Activated naive CD4-positive, alpha-beta T cell treated with anti-CD3 and anti-CD28 coated beads for 36 hours (primary cell): ENCODE data around the gene OAS3. TPM values are rescaled to one million over a fixed set of nuclear protein-coding genes. Genes with fewer than 3 reads are reported as not detected.
"Not testable (repeated sequence)": the region's sequence is repeated elsewhere in the genome, so short reads cannot be mapped to it uniquely, and the experiment has no call there.

Source experiments
- CTCF ChIA-PET: fragments of 350-600 bp; sonication (Branson Sonifier 250); formaldehyde crosslinking; loops from one replicate; lab custom pipeline; 2021; ENCODE audit warnings: antibody characterized with exemption; lab: Charles Lee
- DNase-seq: peaks from one replicate; pipeline ENCODE4 v3.0.0-alpha.2; 2020
- H3K27ac Mint-ChIP-seq: one replicate; pipeline ENCODE4 v1.8.0; 2021; ENCODE audit warnings: mild to moderate bottlenecking, mixed read lengths
- H3K27me3 Mint-ChIP-seq: one replicate; pipeline ENCODE4 v1.8.0; 2021; ENCODE audit warnings: low read depth, mixed read lengths
- H3K36me3 Mint-ChIP-seq: one replicate; pipeline ENCODE4 v1.8.0; 2021; ENCODE audit warnings: low read depth, mixed read lengths
- H3K4me1 Mint-ChIP-seq: one replicate; pipeline ENCODE4 v1.8.0; 2021; ENCODE audit warnings: low read depth, mixed read lengths
- H3K4me3 Mint-ChIP-seq: one replicate; pipeline ENCODE4 v1.8.0; 2021; ENCODE audit warnings: mild to moderate bottlenecking, moderate library complexity, mixed read lengths
- H3K9me3 Mint-ChIP-seq: one replicate; pipeline ENCODE4 v1.8.0; 2021; ENCODE audit warnings: mixed read lengths
- intact Hi-C: fragments of 100-400 bp; cut with micrococcal nuclease; formaldehyde crosslinking; loops from one replicate; pipeline ENCODE4 v1.15.1; 2023
- total RNA-seq, 2 experiments: library from RNA; stranded (reverse); gene quantifications; one replicate each; pipeline ENCODE4 v1.2.3, GENCODE V29; 2021

The OAS3 gene
- total RNA-seq, 2 experiments from 2014 or later: 26.1 to 28.0 TPM

GRCh38 chr12:112907415-112908157, 30.7 kb upstream of the OAS3 start:
- peaks cover 2% of the 10 kb centered on the region for H3K9me3 Mint-ChIP-seq
- intact Hi-C loops: loop anchor here (1.0 to 5.0 kb wide), 4 partner anchors 29 to 410 kb away; partner anchors contain the start of gene OAS2
- H3K4me1 Mint-ChIP-seq: peaks cover 56% of the 10 kb centered on the region
- H3K4me3 Mint-ChIP-seq: peak overlapping the region; percentile 87
- no peaks in the 10 kb centered on the region for H3K27me3 Mint-ChIP-seq
- H3K36me3 Mint-ChIP-seq: peaks cover 24% of the 10 kb centered on the region
- H3K27ac Mint-ChIP-seq: peak overlapping the region; percentile 81
- no peak for DNase-seq
- CTCF ChIA-PET: interaction anchor here (0.6 to 4.5 kb wide), 11 partner anchors 8 to 1059 kb away, joined by 3 to 23 read pairs (median 4); partner anchors contain the start of genes OAS2 and OAS3

- Mint-ChIP-seq H3K4me3 (peak overlapping the region; percentile 87), H3K9me3 (peaks cover 11% of the 10 kb centered on the region), H3K27me3 (no peaks in the 10 kb centered on the region), H3K27ac (peak overlapping the region; percentile 28), H3K36me3 (peaks cover 32% of the 10 kb centered on the region), H3K4me1 (peaks cover 55% of the 10 kb centered on the region)
- intact Hi-C loops: loop anchor here (5.0 kb wide), 2 partner anchors 244 to 411 kb away; no protein-coding TSS in a partner anchor
- peak; percentile 26 for DNase-seq
- CTCF ChIA-PET: interaction anchor here (0.7 to 4.5 kb wide), 3 partner anchors 9 to 84 kb away, joined by 3 to 23 read pairs (median 16); no protein-coding TSS in a partner anchor
Observed at GRCh38 chr12:112908548-112908947, 29.7 kb upstream of the OAS3 start.

GRCh38 chr12:112909693-112910092, 28.6 kb upstream of the OAS3 start:
- Mint-ChIP-seq H3K9me3 (peaks cover 15% of the 10 kb centered on the region), H3K4me3 (no peak overlapping the region), H3K27me3 (no peaks in the 10 kb centered on the region), H3K4me1 (peaks cover 52% of the 10 kb centered on the region), H3K27ac (no peak overlapping the region), H3K36me3 (peaks cover 37% of the 10 kb centered on the region)
- CTCF ChIA-PET: interaction anchor here (3.3 to 4.5 kb wide), 2 partner anchors 10 to 83 kb away, joined by 16 to 23 read pairs; no protein-coding TSS in a partner anchor
- DNase-seq: no peak
- intact Hi-C loops: loop anchor here (5.0 kb wide), 2 partner anchors 243 to 412 kb away; no protein-coding TSS in a partner anchor

- DNase-seq: no peak
- CTCF ChIA-PET: no interaction called here
- Mint-ChIP-seq H3K4me1 (peaks cover 31% of the 10 kb centered on the region), H3K36me3 (peaks cover 51% of the 10 kb centered on the region), H3K4me3 (no peak overlapping the region), H3K27ac (no peak overlapping the region), H3K9me3 (peaks cover 15% of the 10 kb centered on the region), H3K27me3 (no peaks in the 10 kb centered on the region)
- intact Hi-C loops: no loop called here
Observed at GRCh38 chr12:112913038-112913688, 25.1 kb upstream of the OAS3 start.

- peaks cover 53% of the 10 kb centered on the region for H3K36me3 Mint-ChIP-seq
- H3K27me3 Mint-ChIP-seq, H3K4me3 Mint-ChIP-seq, intact Hi-C loops, DNase-seq, CTCF ChIA-PET, H3K27ac Mint-ChIP-seq: not testable (repeated sequence)
- H3K9me3 Mint-ChIP-seq: peaks cover 15% of the 10 kb centered on the region
- peaks cover 24% of the 10 kb centered on the region for H3K4me1 Mint-ChIP-seq
Observed at GRCh38 chr12:112913888-112914287, 24.4 kb upstream of the OAS3 start.

- Mint-ChIP-seq H3K36me3 (peaks cover 43% of the 10 kb centered on the region), H3K9me3 (peaks cover 15% of the 10 kb centered on the region), H3K4me3 (no peak overlapping the region), H3K4me1 (peaks cover 7% of the 10 kb centered on the region), H3K27me3 (no peaks in the 10 kb centered on the region), H3K27ac (no peak overlapping the region)
- no peak for DNase-seq
- intact Hi-C loops: no loop called here
- CTCF ChIA-PET: interaction anchor here (1.2 kb wide), 2 partner anchors 9 to 16 kb away, joined by 3 to 4 read pairs; partner anchors contain the start of gene OAS1
Observed at GRCh38 chr12:112916270-112916669, 22.0 kb upstream of the OAS3 start.

- no peak for DNase-seq
- intact Hi-C loops: no loop called here
- Mint-ChIP-seq H3K27ac (no peak overlapping the region), H3K4me1 (peaks cover 7% of the 10 kb centered on the region), H3K27me3 (no peaks in the 10 kb centered on the region), H3K4me3 (no peak overlapping the region), H3K9me3 (peaks cover 3% of the 10 kb centered on the region), H3K36me3 (peaks cover 28% of the 10 kb centered on the region)
- CTCF ChIA-PET: no interaction called here
Observed at GRCh38 chr12:112919121-112919520, 19.2 kb upstream of the OAS3 start.

- H3K27ac Mint-ChIP-seq: no peak overlapping the region
- H3K27me3 Mint-ChIP-seq: no peaks in the 10 kb centered on the region
- no peaks in the 10 kb centered on the region for H3K36me3 Mint-ChIP-seq
- H3K4me1 Mint-ChIP-seq: no peaks in the 10 kb centered on the region
- peaks cover 6% of the 10 kb centered on the region for H3K9me3 Mint-ChIP-seq
- CTCF ChIA-PET: interaction anchor here (0.7 to 1.5 kb wide), 3 partner anchors 25 to 794 kb away, joined by 3 to 5 read pairs (median 3); no protein-coding TSS in a partner anchor
- intact Hi-C loops: no loop called here
- no peak overlapping the region for H3K4me3 Mint-ChIP-seq
- DNase-seq: no peak
Observed at GRCh38 chr12:112924986-112925385, 13.3 kb upstream of the OAS3 start.

GRCh38 chr12:112926416-112927033, 11.7 kb upstream of the OAS3 start:
- H3K27me3 Mint-ChIP-seq, intact Hi-C loops, H3K4me3 Mint-ChIP-seq, DNase-seq, H3K4me1 Mint-ChIP-seq, H3K36me3 Mint-ChIP-seq, CTCF ChIA-PET, H3K27ac Mint-ChIP-seq, H3K9me3 Mint-ChIP-seq: not testable (repeated sequence)

- no peaks in the 10 kb centered on the region for H3K36me3 Mint-ChIP-seq
- no peak overlapping the region for H3K4me3 Mint-ChIP-seq
- intact Hi-C loops: no loop called here
- DNase-seq: no peak
- H3K27me3 Mint-ChIP-seq: no peaks in the 10 kb centered on the region
- CTCF ChIA-PET: no interaction called here
- peaks cover 6% of the 10 kb centered on the region for H3K9me3 Mint-ChIP-seq
- no peaks in the 10 kb centered on the region for H3K4me1 Mint-ChIP-seq
- no peak overlapping the region for H3K27ac Mint-ChIP-seq
Observed at GRCh38 chr12:112927475-112927874, 10.8 kb upstream of the OAS3 start.

GRCh38 chr12:112927925-112928324, 10.3 kb upstream of the OAS3 start:
- intact Hi-C loops: no loop called here
- DNase-seq: no peak
- Mint-ChIP-seq H3K27me3 (no peaks in the 10 kb centered on the region), H3K27ac (no peak overlapping the region), H3K4me3 (no peak overlapping the region), H3K9me3 (peaks cover 6% of the 10 kb centered on the region), H3K4me1 (no peaks in the 10 kb centered on the region), H3K36me3 (no peaks in the 10 kb centered on the region)
- CTCF ChIA-PET: no interaction called here

- DNase-seq: no peak
- H3K4me1 Mint-ChIP-seq: no peaks in the 10 kb centered on the region
- no peak overlapping the region for H3K27ac Mint-ChIP-seq
- no peaks in the 10 kb centered on the region for H3K36me3 Mint-ChIP-seq
- CTCF ChIA-PET: interaction anchor here (0.9 kb wide), 1 partner anchor 34 kb away, joined by 3 read pairs; no protein-coding TSS in a partner anchor
- H3K27me3 Mint-ChIP-seq: no peaks in the 10 kb centered on the region
- H3K4me3 Mint-ChIP-seq: no peak overlapping the region
- H3K9me3 Mint-ChIP-seq: peaks cover 6% of the 10 kb centered on the region
- intact Hi-C loops: no loop called here
Observed at GRCh38 chr12:112928978-112929377, 9.3 kb upstream of the OAS3 start.
